HG03135 (cell line): ENCODE data around the gene CPZ.

Experiments used
- ATAC-seq: cut with Tn5 transposase; IDR thresholded peaks from one replicate; pipeline ENCODE4 v1.9.1; 2021; ENCODE audit warnings: mild to moderate bottlenecking, moderate library complexity; ENCODE audit not compliant: unreplicated experiment

Gene CPZ

DNA sequence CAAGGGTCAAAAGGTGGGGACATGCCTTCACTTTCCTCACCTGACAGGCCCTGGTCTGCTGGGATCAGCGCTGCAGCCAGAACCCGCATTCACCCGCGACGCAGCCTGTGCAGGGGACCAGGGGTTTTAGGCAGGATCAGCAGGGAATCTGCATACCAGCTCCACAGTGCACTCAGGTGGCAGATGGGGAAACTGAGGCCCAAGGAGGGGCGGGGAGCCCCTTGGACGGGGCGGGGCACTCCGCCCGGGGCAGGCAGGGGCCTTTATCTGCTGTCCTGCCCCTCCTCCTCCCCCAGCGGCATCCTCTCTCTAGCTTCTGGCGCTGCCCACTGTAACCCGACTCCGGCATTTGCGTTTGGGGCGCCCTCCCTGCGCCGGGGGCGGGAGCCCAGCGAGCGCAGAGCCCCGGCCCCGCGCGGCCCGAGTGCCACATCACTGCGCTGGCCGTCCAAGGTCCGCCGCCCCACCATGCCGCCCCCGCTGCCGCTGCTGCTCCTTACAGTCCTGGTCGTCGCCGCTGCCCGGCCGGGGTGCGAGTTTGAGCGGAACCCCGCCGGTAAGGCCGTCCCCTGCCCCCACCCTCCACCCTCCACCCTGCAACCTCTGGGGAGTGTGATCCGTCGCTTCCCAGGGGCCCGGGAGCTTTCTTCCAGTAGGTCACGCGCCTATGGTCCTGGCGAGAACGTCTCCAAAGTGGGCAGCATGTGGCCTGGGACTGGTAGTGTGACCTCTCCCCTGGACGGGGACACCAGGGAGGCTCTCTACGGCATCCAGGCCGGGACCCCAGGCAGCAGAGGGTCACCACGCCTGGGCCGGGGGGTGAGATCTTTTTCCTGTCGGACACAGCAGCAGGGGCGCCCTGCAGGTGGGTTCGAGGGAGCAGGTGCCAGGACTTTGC is at the start of gene CPZ:
Gene CPZ, plus strand, starts transcription at position 400 of the 898 bp plus-strand sequence. Its CDS starts 69 bp downstream, at position 469.
- ATAC-seq: no peak

DNA sequence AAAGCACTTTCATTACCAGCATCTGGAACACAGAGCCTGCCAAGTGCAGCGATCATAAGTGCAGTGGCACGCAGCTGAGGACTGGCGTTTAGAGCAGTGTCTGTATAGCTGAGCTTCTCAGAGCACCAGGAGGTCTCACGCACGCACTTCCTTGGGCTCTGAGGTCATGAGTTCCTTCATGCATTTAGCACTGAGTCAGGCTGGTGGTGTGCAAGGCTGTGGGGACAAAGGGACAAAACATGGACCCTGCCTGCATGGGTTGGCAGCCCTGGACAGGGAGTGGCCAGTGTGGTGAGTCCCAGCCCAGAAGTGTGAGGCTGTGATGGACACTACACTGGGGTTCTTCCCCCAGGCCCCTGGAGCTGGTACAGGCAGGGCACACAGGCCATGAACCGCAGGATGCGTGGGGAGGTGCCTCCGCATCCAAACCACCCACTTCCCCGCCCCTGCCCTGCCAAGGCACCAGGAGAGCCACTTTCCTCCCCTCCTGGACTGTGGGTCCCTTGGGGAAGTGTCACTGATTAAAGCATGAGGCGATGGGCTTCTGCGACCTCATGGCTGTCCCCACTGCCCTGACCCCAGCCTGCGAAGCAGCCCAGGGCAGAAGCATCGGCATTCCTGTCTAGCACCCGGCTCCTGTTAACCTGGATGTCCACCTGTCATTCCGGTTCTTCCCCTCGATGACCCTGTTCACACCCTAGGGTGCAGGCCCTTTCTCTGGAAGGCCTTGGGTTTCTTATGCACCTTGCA is 49.6 kb upstream of the CPZ start:
- ATAC-seq: no peak

DNA sequence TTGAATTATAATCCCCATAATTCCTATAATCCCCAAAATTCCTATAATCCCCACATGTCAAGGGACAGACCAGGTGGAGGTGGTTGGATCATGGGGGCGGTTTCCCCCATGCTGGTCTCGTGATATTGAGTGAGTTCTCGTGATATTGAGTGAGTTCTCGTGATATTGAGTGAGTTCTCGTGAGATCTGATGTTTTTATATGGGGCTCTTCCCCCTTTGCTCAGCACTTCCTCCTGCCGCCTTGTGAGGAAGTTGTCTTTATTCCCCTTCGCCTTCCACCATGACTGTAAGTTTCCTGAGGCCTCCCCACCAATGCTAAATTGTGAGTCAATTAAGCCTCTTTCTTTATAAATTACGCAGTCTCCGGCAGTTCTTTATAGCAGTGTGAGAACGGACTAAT is 48.9 kb upstream of the CPZ start:
- ATAC-seq: no peak

DNA sequence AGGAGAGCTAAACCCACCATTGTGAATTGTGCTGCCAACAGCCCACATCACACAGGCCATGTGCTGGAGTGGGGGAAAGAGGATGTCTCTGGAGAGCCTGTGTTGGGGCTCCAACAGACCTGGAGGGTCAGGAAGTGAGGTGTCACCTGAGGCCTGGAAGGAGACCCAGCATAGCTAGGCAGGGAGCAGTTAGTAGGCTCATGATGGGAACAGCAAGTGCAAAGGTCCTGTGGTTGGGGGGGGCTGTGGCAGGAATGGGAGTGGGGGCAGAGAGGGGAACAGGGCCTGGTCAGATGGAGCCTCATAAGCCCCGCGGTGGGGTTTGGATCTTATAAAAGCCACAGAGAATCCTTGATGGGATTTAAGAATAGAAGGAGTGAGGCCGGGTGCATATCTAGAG is 48.3 kb upstream of the CPZ start:
- ATAC-seq: no peak

GRCh38 chr4:8544741-8545438 is 47.7 kb upstream of the CPZ start:
- no peak for ATAC-seq

DNA sequence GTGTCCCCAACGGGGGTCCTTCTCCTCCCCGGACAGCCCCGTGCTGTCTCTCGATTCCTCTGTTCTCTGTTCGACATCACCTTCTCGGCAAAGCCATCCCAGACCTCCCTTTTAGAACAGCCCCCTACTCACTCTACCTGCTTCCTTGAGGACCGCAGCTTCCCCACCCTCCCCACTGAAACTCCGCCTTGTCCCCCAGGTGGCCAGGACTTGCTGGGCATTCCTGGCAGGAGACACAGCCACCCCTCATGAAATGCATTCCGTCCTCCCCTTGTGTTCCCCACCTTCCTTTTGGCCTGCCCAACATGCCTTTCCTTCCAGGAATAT is 47.2 kb upstream of the CPZ start:
- ATAC-seq: no peak

GRCh38 chr4:8546766-8547107 is 45.8 kb upstream of the CPZ start:
- no peak for ATAC-seq

- ATAC-seq: no peak
Observed at GRCh38 chr4:8547108-8547911, 45.3 kb upstream of the CPZ start.

- no peak for ATAC-seq
Observed at GRCh38 chr4:8547912-8548730, 44.4 kb upstream of the CPZ start.

DNA sequence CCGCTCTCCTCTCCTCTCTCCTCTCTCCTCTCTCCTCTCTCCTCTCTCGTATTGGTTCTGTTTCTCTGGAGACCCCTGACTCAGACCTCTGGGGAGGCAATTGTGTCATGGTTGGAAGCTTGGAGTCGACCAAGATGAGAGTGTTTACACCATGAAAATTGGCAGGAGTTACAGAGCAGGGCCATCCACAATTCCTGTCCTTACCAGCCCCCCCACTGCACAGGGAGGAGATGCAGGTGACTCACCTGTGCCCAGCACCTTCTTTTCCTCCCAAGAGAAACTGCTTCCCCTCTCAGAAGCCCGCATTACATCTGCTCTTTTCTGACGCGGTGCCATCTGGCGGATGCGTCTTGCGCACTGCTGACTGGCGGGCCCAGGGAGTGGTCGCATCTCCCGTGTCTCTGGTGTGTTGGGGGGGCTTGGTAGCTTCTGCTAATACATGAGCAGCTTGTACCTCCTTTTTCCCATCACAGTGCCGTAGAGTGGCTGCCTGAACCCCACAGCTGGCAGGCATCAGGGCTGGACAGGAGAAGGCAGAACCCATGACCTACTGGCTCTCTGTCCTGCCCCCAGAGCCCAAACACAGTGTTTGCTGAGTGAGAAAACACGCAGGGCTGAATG is 43.7 kb upstream of the CPZ start:
- no peak for ATAC-seq

DNA sequence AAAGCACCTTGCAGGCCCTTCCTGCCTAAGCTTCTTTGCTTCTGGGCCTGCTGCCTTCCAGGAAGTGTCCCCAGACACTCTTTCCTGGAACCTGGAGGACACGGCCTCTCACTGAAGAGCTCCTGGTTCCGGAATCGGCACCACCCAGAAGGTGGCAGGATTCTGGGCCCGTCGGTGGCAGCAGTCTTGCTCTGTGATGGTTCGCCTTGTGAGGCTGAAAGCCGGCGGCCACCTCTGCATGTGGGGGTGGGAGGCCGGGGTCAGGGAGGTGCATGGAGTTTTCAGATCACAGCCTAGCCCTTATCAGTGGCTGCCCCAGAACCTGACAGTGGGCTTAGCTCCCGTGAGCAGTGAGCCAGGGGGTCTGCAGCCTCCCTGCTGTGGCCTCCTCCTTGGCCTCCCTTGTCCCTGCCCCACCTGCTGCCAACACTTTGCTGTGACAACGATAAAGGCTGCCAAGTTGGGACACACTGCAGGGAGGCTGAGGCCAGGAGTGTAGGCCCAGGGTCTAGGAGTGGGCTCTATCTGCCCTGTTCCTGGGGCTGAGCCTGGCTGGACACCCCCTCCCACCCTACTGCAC is 43.1 kb upstream of the CPZ start:
- ATAC-seq: no peak

- no peak for ATAC-seq
Observed at GRCh38 chr4:8550691-8551090, 41.9 kb upstream of the CPZ start.

DNA sequence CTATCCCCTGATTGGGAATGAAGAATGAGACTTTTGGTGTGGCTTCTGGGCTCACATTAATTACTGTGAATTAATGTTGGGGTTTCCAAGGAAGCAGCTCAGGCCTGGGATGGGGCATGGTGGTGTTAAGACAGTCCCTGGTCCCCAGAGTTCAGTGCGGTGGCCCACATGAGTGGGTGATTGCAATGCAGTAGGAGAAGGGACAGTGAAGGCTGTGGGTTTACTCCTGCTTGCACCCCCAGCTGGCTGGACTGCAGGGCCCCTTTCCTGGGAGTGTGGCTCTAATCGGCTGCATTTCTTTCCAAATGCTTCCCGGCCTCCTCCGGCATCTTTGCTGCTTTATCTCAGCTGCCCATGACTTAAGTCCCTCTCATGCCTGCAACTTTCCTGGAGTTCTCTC is 40.5 kb upstream of the CPZ start:
- no peak for ATAC-seq

DNA sequence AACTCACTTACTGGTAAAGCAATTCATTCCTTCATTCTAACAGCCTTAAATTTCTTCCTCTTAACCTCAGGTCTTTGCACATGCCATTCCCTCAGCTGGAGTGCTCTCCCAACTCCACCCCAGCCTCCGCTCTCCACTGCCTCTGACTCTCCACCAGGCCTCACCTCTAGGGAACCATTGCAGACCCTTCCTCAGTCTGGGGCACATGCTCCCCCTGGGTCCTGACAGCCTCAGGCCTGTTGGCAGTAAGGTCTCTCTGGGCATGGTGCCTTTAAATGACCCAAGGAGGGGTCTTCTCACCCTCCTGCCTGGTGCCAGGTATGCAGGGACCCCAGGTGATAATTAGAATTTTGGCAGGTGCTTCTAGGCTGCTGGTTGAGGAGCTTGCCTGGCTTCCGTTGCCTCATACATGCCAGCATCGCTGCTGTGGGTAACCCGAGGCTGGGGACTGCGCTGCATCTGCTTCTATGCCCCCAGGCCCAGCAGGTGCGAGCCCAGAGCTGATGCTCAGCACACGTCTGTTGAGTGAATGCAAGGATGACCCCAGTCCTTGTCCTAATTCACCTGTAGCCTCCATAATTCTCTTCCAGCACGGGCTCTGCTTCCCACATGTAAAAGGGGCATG is 39.9 kb upstream of the CPZ start:
- no peak for ATAC-seq

DNA sequence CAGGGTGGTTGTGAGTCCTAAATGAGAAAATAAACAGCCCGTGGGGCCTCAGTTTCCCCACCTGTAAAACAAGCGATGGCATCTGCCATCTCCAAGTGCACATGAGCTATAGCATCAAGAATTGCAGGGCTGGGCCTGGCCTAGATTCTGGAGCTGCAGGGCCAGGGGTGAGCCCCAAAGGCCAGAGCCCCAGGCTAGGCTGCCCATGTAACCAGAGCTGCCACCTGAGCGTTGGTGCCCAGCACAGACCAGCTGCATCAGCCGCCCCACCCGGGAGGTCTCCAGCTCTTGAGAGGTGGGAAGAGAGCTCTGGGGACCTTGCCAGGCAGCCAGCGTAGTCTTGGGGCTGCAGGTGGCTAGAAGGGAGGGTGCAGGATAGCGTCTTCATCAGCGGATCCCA is 39.3 kb upstream of the CPZ start:
- no peak for ATAC-seq

GRCh38 chr4:8553991-8554405 is 38.6 kb upstream of the CPZ start:
- ATAC-seq: no peak

DNA sequence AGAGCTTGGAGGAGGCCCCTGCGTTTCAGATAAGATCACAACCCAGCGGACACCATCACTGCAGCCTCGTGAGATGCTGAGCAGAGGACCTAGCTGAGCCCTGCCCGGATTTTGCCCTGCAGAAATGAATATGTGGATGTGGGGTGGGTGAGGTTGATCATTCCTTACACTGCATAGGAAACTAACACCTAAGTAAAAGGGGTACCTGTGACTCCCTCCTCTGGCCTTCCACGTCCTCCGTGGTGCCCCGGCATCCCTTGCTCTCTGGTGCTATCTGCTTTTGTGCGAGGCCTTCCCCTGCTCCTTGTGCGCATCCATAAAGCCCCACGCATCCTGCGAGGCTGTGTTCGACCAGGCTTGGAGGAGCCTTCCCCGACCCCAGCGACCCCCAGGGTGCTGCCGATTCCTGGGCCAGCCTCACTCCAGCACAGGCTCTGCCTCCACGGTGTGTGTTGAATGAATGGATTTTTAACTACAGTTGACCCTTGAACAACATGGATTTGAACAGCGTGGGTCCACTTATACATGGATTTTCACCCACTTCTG is 37.9 kb upstream of the CPZ start:
- ATAC-seq: no peak

DNA sequence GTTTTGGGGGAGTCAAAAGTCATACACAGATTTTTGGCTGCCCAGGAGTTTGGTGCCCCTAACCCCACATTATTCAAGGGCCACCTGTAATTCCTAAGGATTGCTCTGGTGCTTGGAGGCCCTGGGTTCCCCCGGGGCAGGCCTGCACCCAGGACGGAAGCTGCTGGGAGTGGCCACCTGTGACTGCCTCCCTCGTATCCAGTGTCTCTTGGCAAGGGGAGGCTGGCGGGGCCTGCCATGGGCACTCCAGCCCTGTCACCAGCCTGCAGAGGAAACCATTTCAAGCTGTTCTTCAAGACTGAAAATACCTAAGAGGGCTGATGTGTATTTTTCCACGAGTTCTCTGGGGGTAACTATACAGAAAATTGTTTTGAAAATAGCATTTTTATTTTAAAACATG is 36.8 kb upstream of the CPZ start:
- no peak for ATAC-seq
